H1 (cell line): ENCODE measurements around the gene AFG1L. TPM values are rescaled to one million over a fixed set of nuclear protein-coding genes. Genes with fewer than 3 reads are reported as not detected.

Experiments used
- CTCF ChIA-PET: fragments of 300-600 bp; sonication (Branson Sonifier 250); formaldehyde crosslinking; loops from one replicate; lab custom pipeline; 2021; ENCODE audit not compliant: partially characterized antibody; lab: Charles Lee
- POLR2A ChIA-PET: fragments of 300-600 bp; sonication (Branson Sonifier 250); formaldehyde crosslinking; loops from one replicate; lab custom pipeline; 2021; ENCODE audit warnings: inconsistent platforms; ENCODE audit not compliant: partially characterized antibody; lab: Charles Lee
- DNase-seq, 2 experiments: peaks; one replicate each; pipeline versions ENCODE4 v3.0.0 to v3.0.0-alpha.2; 2010 to 2022; ENCODE audit warnings: low spot score in 2 of 2, low read depth in 1 of 2, mixed read lengths in 1 of 2
- FAIRE-seq: peaks from 2 replicates; lab custom pipeline; 2011; peaks lifted over from hg19 to GRCh38; lab: Jason Lieb, UNC
- H2AFZ ChIP-seq: 2 replicates; pipeline ENCODE4 v1.8.1; 2012; ENCODE audit warnings: low read length, inconsistent platforms
- H2AK5ac ChIP-seq: 2 replicates; pipeline ENCODE4 v1.6.1; 2013; ENCODE audit warnings: low read depth, low read length
- H2BK120ac ChIP-seq: replicated peaks from 2 replicates; pipeline ENCODE3; 2013; ENCODE audit warnings: low read depth, low read length, inconsistent platforms
- H2BK12ac ChIP-seq: 2 replicates; pipeline ENCODE4 v1.6.1; 2013; ENCODE audit warnings: low read depth, low read length
- H2BK15ac ChIP-seq: 2 replicates; pipeline ENCODE4 v1.6.1; 2013; ENCODE audit warnings: low read length
- H2BK20ac ChIP-seq: 2 replicates; pipeline ENCODE4 v1.6.1; 2013; ENCODE audit warnings: low read length
- H2BK5ac ChIP-seq: 2 replicates; pipeline ENCODE4 v1.6.1; 2013; ENCODE audit warnings: low read depth, low read length
- H3K14ac ChIP-seq: 2 replicates; pipeline ENCODE4 v1.6.1; 2013; ENCODE audit warnings: inconsistent platforms; ENCODE audit not compliant: insufficient read length
- H3K18ac ChIP-seq: 2 replicates; pipeline ENCODE4 v1.6.1; 2013; ENCODE audit warnings: low read length; ENCODE audit errors: extremely low read depth
- H3K23ac ChIP-seq: 2 replicates; pipeline ENCODE4 v1.6.1; 2013; ENCODE audit warnings: inconsistent platforms; ENCODE audit not compliant: insufficient read length
- H3K23me2 ChIP-seq: 2 replicates; pipeline ENCODE4 v1.6.1; 2013; ENCODE audit warnings: low read depth, low read length
- H3K27ac ChIP-seq: 2 replicates; pipeline ENCODE4 v1.6.1; 2011; ENCODE audit warnings: low read depth, low read length, inconsistent platforms
- H3K27me3 ChIP-seq, 4 experiments: replicated peaks in 1 of 4; 1 replicate in 1 of 4; 2 replicates in 3 of 4; pipeline versions ENCODE4 v1.6.1 to v1.8.1; 2011 to 2013; ENCODE audit warnings: low read length in 3 of 4, mild to moderate bottlenecking in 3 of 4, inconsistent platforms in 2 of 4, mixed read lengths in 2 of 4, moderate library complexity in 1 of 4; ENCODE audit not compliant: control insufficient read depth in 3 of 4, insufficient read depth in 3 of 4; ENCODE audit errors: extremely low read depth in 1 of 4
- H3K36me3 ChIP-seq, 4 experiments: 2 replicates each; pipeline versions ENCODE4 v1.6.1 to v1.8.1; 2011 to 2013; ENCODE audit warnings: mild to moderate bottlenecking in 4 of 4, low read length in 3 of 4, moderate library complexity in 2 of 4, control low read depth in 1 of 4, inconsistent platforms in 1 of 4; ENCODE audit not compliant: insufficient read depth in 4 of 4, control insufficient read depth in 2 of 4
- H3K4ac ChIP-seq: replicated peaks from 2 replicates; pipeline ENCODE3; 2013; ENCODE audit warnings: low read length, low read depth, mixed read lengths, inconsistent platforms; ENCODE audit not compliant: insufficient read length
- H3K4me1 ChIP-seq, 4 experiments: replicated peaks in 1 of 4; 1 replicate in 1 of 4; 2 replicates in 3 of 4; pipeline versions ENCODE4 v1.6.1 to v1.8.1; 2011 to 2013; ENCODE audit warnings: low read length in 3 of 4, inconsistent platforms in 2 of 4, mixed read lengths in 1 of 4; ENCODE audit not compliant: insufficient read depth in 4 of 4, control insufficient read depth in 3 of 4
- H3K4me2 ChIP-seq, 2 experiments: 2 replicates each; pipeline versions ENCODE4 v1.6.1 to v1.8.1; 2011 to 2013; ENCODE audit warnings: low read depth in 2 of 2, low read length in 2 of 2, control low read depth in 1 of 2, inconsistent platforms in 1 of 2, mild to moderate bottlenecking in 1 of 2; ENCODE audit not compliant: insufficient read depth in 1 of 2
- H3K4me3 ChIP-seq, 4 experiments: fragments of 200-600, 300-600 bp in 1 of 4; sonication (generic), shearing (Covaris generic), sonication (Bioruptor Twin) in 1 of 4; 2 replicates each; pipeline versions ENCODE4 v1.5.1 to v1.8.1; 2011 to 2016; ENCODE audit warnings: low read length in 4 of 4, low read depth in 3 of 4, control low read depth in 2 of 4, inconsistent platforms in 2 of 4, mild to moderate bottlenecking in 2 of 4, mixed read lengths in 1 of 4, moderate library complexity in 1 of 4; ENCODE audit not compliant: insufficient read depth in 2 of 4; ENCODE audit errors: extremely low read depth in 1 of 4
- H3K56ac ChIP-seq: replicated peaks from 2 replicates; pipeline ENCODE3; 2013; ENCODE audit warnings: low read depth, mild to moderate bottlenecking, mixed read lengths, low read length, inconsistent platforms; ENCODE audit not compliant: insufficient read length
- H3K79me1 ChIP-seq: 2 replicates; pipeline ENCODE4 v1.6.1; 2013; ENCODE audit warnings: low read depth, low read length, control low read depth
- H3K79me2 ChIP-seq, 2 experiments: 2 replicates each; pipeline versions ENCODE4 v1.6.1 to v1.8.1; 2012 to 2013; ENCODE audit warnings: low read length in 2 of 2, mild to moderate bottlenecking in 2 of 2, inconsistent platforms in 1 of 2; ENCODE audit not compliant: insufficient read depth in 2 of 2, control insufficient read depth in 1 of 2
- H3K9ac ChIP-seq, 4 experiments: replicated peaks in 1 of 4; 1 replicate in 1 of 4; 2 replicates in 3 of 4; pipeline versions ENCODE4 v1.6.1 to v1.8.1; 2011 to 2013; ENCODE audit warnings: low read depth in 3 of 4, low read length in 3 of 4, control low read depth in 2 of 4, mild to moderate bottlenecking in 2 of 4, moderate library complexity in 2 of 4, inconsistent platforms in 1 of 4; ENCODE audit errors: extremely low read depth in 1 of 4
- H3K9me3 ChIP-seq, 2 experiments: 2 replicates each; pipeline versions ENCODE4 v1.6.1 to v1.8.1; 2012 to 2013; ENCODE audit warnings: mild to moderate bottlenecking in 2 of 2, moderate library complexity in 2 of 2, control low read depth in 1 of 2, inconsistent platforms in 1 of 2, low read depth in 1 of 2, low read length in 1 of 2, mixed read lengths in 1 of 2; ENCODE audit not compliant: insufficient read depth in 2 of 2
- H4K20me1 ChIP-seq, 2 experiments: replicated peaks in 1 of 2; 2 replicates each; pipeline versions ENCODE3 to v1.8.1; 2011 to 2013; ENCODE audit warnings: inconsistent platforms in 2 of 2, low read length in 2 of 2, mild to moderate bottlenecking in 1 of 2; ENCODE audit not compliant: insufficient read depth in 2 of 2, control insufficient read depth in 1 of 2
- H4K5ac ChIP-seq: 2 replicates; pipeline ENCODE4 v1.6.1; 2013; ENCODE audit warnings: low read length, low read depth, mixed read lengths, inconsistent platforms; ENCODE audit not compliant: insufficient read length
- H4K8ac ChIP-seq: 2 replicates; pipeline ENCODE4 v1.8.0; 2013; ENCODE audit warnings: mild to moderate bottlenecking, moderate library complexity, low read length, inconsistent platforms; ENCODE audit not compliant: insufficient read depth; ENCODE audit errors: extremely low read depth
- H4K91ac ChIP-seq: replicated peaks from 2 replicates; pipeline ENCODE3; 2013; ENCODE audit warnings: low read length, mixed read lengths, inconsistent platforms; ENCODE audit not compliant: insufficient read length
- FOSL1 ChIP-seq: IDR thresholded peaks from 2 replicates; pipeline ENCODE4 v1.6.1; 2011; ENCODE audit warnings: mild to moderate bottlenecking, low read depth, low read length, moderate library complexity; ENCODE audit not compliant: insufficient read depth
- RAD21 ChIP-seq, 2 experiments: IDR thresholded peaks in 1 of 2; conservative IDR thresholded peaks in 1 of 2; 2 replicates each; pipeline ENCODE4 v1.6.1; 2011; ENCODE audit warnings: low read depth in 2 of 2, low read length in 2 of 2, improper control_type of control experiment in 1 of 2, inconsistent platforms in 1 of 2, mild to moderate bottlenecking in 1 of 2, moderate library complexity in 1 of 2
- SP2 ChIP-seq: IDR thresholded peaks from 2 replicates; pipeline ENCODE4 v1.6.1; 2012; ENCODE audit warnings: mild to moderate bottlenecking, low read length, inconsistent platforms
- SRF ChIP-seq: IDR thresholded peaks from 2 replicates; pipeline ENCODE4 v1.6.1; 2011; ENCODE audit warnings: mild to moderate bottlenecking, low read depth, low read length, moderate library complexity
- SUZ12 ChIP-seq: fragments of 200-600 bp; sonication (generic); IDR thresholded peaks from 2 replicates; pipeline ENCODE4 v1.6.1; 2012; ENCODE audit warnings: mild to moderate bottlenecking, inconsistent platforms, low read length, moderate library complexity, mixed read lengths
- WGBS, 2 experiments: shearing (Covaris generic) in 1 of 2; methylation state at CpG; one replicate each; pipeline versions ENCODE4 v1.1.6 to v1.1.7; 2013 to 2015; ENCODE audit warnings: low lambda C conversion rate in 2 of 2, mixed read lengths in 2 of 2, inconsistent platforms in 1 of 2, low coverage in 1 of 2, missing lambda C conversion rate in 1 of 2; ENCODE audit not compliant: insufficient replicate concordance in 2 of 2, insufficient coverage in 1 of 2, insufficient read length in 1 of 2; ENCODE audit errors: extremely low coverage in 1 of 2, missing lambda C conversion rate in 1 of 2; 5-methylcytosine and 5-hydroxymethylcytosine counted together
- polyA plus RNA-seq, 7 experiments: library from polyadenylated mRNA; depleted of rRNA in 3 of 7; stranded (reverse) in 5 of 7; unstranded in 2 of 7; fragments of >200 nt in 5 of 7; fragments of 200-250 nt in 2 of 7; gene quantifications; 1 replicate in 5 of 7; 2 replicates in 1 of 7; 4 replicates in 1 of 7; pipeline versions ENCODE4 v1.2.1 to v1.2.3, GENCODE V29; 2011 to 2013; ENCODE audit warnings: missing spikeins in 2 of 7, mixed read lengths in 2 of 7
- total RNA-seq: library from RNA; stranded (reverse); fragmentation: NEBNext Ultra II Directional; extraction: Animal tissue kit (Norgen Biotek cat#: 25700); gene quantifications from 2 replicates; pipeline ENCODE4 v1.2.1, GENCODE V29; 2021
- TF ChIP-seq, protein P1 (sequence below): IDR thresholded peaks from 2 replicates; pipeline ENCODE4 v1.6.1; 2011; ENCODE audit warnings: low read length, improper control_type of control experiment

Gene AFG1L
- total and polyA plus RNA-seq, 2 of the 8 experiments (the other 6 are each of a cell fraction or from before 2014, with no cell fraction given) = 0.98 to 5.7 TPM

DNA sequence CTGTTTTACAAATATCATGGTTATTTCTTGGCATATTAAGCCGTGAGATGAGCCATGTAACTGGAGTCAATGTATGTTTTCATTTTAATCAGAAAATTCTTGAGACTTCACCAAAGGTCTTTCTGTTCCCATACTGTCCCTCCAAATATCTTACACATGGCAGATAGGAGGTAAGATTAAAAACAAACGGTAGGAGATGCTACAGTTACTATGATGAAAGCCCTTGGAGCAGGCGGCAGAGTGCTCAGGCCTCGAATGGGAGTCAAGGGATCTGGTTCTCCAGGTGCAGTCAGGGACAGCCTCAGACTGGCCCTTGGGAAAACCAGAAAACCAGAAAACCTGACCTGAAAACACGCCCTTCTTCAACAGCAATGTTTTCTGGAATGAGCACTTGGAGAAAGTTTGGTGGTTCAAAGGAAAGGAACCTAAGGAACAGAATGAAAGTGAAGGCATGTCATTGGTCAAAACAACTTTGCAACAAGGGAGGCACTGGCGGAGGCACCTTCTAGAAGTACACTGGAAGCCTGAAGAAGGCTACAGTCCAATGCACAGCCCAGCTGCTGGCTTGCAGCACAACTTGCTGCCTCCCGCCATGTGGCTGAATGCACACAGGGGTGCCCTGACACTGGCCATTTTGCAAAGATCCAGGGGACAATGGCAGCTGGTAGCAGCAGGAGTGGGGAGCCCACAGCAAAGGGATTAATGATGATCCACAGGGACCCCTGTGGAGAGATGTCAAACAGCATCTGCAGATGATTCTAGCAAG lies 248.5 kb downstream of the AFG1L start:
- Histone ChIP-seq H3K18ac (no peak overlapping the region), H3K56ac (no peak overlapping the region), H3K27ac (no peak overlapping the region), H3K14ac (no peak overlapping the region), H3K4ac (no peak overlapping the region), H3K27me3 (no peaks in the 10 kb centered on the region), H3K79me2 (no peaks in the 10 kb centered on the region), H2BK12ac (no peak overlapping the region), H2BK15ac (no peak overlapping the region), H2AK5ac (no peak overlapping the region), H3K9me3 (no peaks in the 10 kb centered on the region), H3K9ac (no peak overlapping the region), H2BK5ac (no peak overlapping the region), H3K23me2 (no peaks in the 10 kb centered on the region), H4K20me1 (no peaks in the 10 kb centered on the region), H3K4me2 (no peak overlapping the region), H3K23ac (no peak overlapping the region), H2AFZ (no peak overlapping the region), H3K4me1 (peaks cover 0 to 9% (median 1%) of the 10 kb centered on the region in 4 experiments; a peak in 3 of 7 replicates), H3K79me1 (no peaks in the 10 kb centered on the region), H3K4me3 (no peak overlapping the region), H2BK20ac (no peak overlapping the region), H4K91ac (no peak overlapping the region), H3K36me3 (no peaks in the 10 kb centered on the region), H4K8ac (no peak overlapping the region), H2BK120ac (no peak overlapping the region), H4K5ac (no peak overlapping the region)
- FAIRE-seq (no peak), DNase-seq (no peak)
- TF ChIP-seq SUZ12 = no peak
- TF ChIP-seq FOSL1 = no peak
- no peak for TF ChIP-seq SP2
- TF ChIP-seq SRF = no peak
- TF ChIP-seq RAD21 (IDR thresholded peaks at IDR 0.05 in 1 of 2, conservative IDR thresholded peaks at IDR 0.05 in 1 of 2; ENCODE audit: low read depth in 2 of 2, low read length in 2 of 2) = 0 out of 4 replicates have a peak, but pooled peaks of 1 of the 2 experiments have one; percentile 8
- TF ChIP-seq, protein P1, sequence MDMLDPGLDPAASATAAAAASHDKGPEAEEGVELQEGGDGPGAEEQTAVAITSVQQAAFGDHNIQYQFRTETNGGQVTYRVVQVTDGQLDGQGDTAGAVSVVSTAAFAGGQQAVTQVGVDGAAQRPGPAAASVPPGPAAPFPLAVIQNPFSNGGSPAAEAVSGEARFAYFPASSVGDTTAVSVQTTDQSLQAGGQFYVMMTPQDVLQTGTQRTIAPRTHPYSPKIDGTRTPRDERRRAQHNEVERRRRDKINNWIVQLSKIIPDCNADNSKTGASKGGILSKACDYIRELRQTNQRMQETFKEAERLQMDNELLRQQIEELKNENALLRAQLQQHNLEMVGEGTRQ = no peak
- 75% methylated on average over 7 of the region's 7 CpGs; no CpG with 5 or more reads in 1 of the 2 experiments for WGBS, 2 experiments
- ChIA-PET CTCF (interaction anchor here (0.5 to 8.0 kb wide), 36 partner anchors 9 to 917 kb away, joined by 3 to 117 read pairs (median 6); partner anchors contain the start of gene ARMC2), POLR2A (interaction anchor here (1.0 kb wide), 1 partner anchor 14 kb away, joined by 3 read pairs; no protein-coding TSS in a partner anchor)
